ENCODE data around the gene STRIT1. TPM values are rescaled to one million over a fixed set of nuclear protein-coding genes. Genes with fewer than 3 reads are reported as not detected.

STRIT1 gene
- total RNA-seq, 1 donor = not detected

GRCh38 chr3:155327430-155327829, 33.9 kb upstream of the STRIT1 start:
- TF ChIP-seq CTCF (IDR thresholded peaks at IDR 0.05; ENCODE audit: insufficient read depth, low read length) = no peak
- H3K4me3 ChIP-seq (ENCODE audit: low read depth, low read length) = no peak overlapping the region
- DNase-seq (ENCODE audit: low read depth) = no peak

- TF ChIP-seq CTCF (IDR thresholded peaks at IDR 0.05; ENCODE audit: insufficient read depth, low read length) = no peak
- no peak overlapping the region for H3K4me3 ChIP-seq (ENCODE audit: low read depth, low read length)
- DNase-seq (ENCODE audit: low read depth) = no peak
Measured at GRCh38 chr3:155326901-155327300, 33.4 kb upstream of the STRIT1 start.

GRCh38 chr3:155326244-155326643, 32.8 kb upstream of the STRIT1 start:
- H3K4me3 ChIP-seq (ENCODE audit: low read depth, low read length) = no peak overlapping the region
- no peak for TF ChIP-seq CTCF (IDR thresholded peaks at IDR 0.05; ENCODE audit: insufficient read depth, low read length)
- DNase-seq (ENCODE audit: low read depth) = no peak

GRCh38 chr3:155325263-155325835, 31.9 kb upstream of the STRIT1 start:
- no peak for DNase-seq (ENCODE audit: low read depth)
- no peak for TF ChIP-seq CTCF (IDR thresholded peaks at IDR 0.05; ENCODE audit: insufficient read depth, low read length)
- no peak overlapping the region for H3K4me3 ChIP-seq (ENCODE audit: low read depth, low read length)

- no peak overlapping the region for H3K4me3 ChIP-seq (ENCODE audit: low read depth, low read length)
- DNase-seq (ENCODE audit: low read depth) = peak; percentile 92
- peak; percentile 78 for TF ChIP-seq CTCF (IDR thresholded peaks at IDR 0.05; ENCODE audit: insufficient read depth, low read length)
Measured at GRCh38 chr3:155323063-155323666, 29.7 kb upstream of the STRIT1 start.

DNA sequence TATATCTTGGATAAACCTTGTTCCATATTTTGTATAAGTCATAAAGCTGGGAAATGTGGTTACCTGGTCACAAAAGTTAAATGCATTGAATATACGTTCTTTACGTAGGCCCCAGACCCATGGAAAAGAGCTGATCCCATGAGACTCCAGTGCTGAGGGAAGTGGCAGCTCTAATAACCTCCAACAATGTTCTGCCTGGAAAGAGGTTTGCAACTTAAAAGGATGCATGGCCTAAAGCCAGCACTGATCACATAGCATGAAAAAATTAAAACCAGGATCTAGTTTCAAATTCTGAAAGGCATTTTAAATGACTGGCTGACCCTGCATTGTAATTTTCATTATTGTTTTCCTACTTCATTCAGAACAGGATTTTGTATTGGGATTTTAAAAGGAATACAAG, 27.9 kb upstream of the STRIT1 start:
- H3K4me3 ChIP-seq (ENCODE audit: low read depth, low read length) = no peak overlapping the region
- TF ChIP-seq CTCF (IDR thresholded peaks at IDR 0.05; ENCODE audit: insufficient read depth, low read length) = no peak
- DNase-seq (ENCODE audit: low read depth) = peak; percentile 46

- no peak for DNase-seq (ENCODE audit: low read depth)
- TF ChIP-seq CTCF (IDR thresholded peaks at IDR 0.05; ENCODE audit: insufficient read depth, low read length) = no peak
- H3K4me3 ChIP-seq (ENCODE audit: low read depth, low read length) = no peak overlapping the region
Measured at GRCh38 chr3:155320934-155321333, 27.5 kb upstream of the STRIT1 start.

Data from fibroblast of the aortic adventitia (primary cell).